PFSK-1 (cell line): ENCODE measurements around the gene IRF7.

Source experiments
- FOXP2 ChIP-seq: optimal IDR thresholded peaks from 2 replicates; pipeline ENCODE3; 2011; ENCODE audit warnings: borderline replicate concordance, control low read depth, inconsistent platforms; ENCODE audit not compliant: insufficient read depth; ENCODE audit errors: extremely low read length, extremely low read depth
- POLR2AphosphoS5 ChIP-seq: IDR thresholded peaks from 2 replicates; pipeline ENCODE4 v1.6.1; 2012; ENCODE audit warnings: low read depth, mild to moderate bottlenecking, control low read depth, low read length, moderate library complexity
- REST ChIP-seq, 2 experiments: IDR thresholded peaks; 2 replicates each; pipeline versions ENCODE4 v1.6.1 to v1.8.0; 2011 to 2012; ENCODE audit warnings: low read depth in 2 of 2, low read length in 2 of 2, control low read depth in 1 of 2, inconsistent platforms in 1 of 2, mild to moderate bottlenecking in 1 of 2, moderate library complexity in 1 of 2; ENCODE audit not compliant: insufficient read depth in 1 of 2
- SIN3A ChIP-seq: IDR thresholded peaks from 2 replicates; pipeline ENCODE4 v1.6.1; 2012; ENCODE audit warnings: mild to moderate bottlenecking, low read length, moderate library complexity, borderline replicate concordance; ENCODE audit not compliant: insufficient read depth

- no peak for TF ChIP-seq REST (IDR thresholded peaks at IDR 0.05; ENCODE audit: insufficient read depth in 1 of 2, low read depth in 2 of 2, low read length in 2 of 2)
- no peak for TF ChIP-seq POLR2AphosphoS5
- TF ChIP-seq SIN3A: no peak
- TF ChIP-seq FOXP2: no peak
Measured at GRCh38 chr11:655036-655726, 39.4 kb upstream of the IRF7 start.
